Measurements from ENCODE around the gene LMF1. TPM values are rescaled to one million over a fixed set of nuclear protein-coding genes. Genes with fewer than 3 reads are reported as not detected.

Gene LMF1
- total and polyA plus RNA-seq, 2 of the 8 experiments (the other 6 are each of a cell fraction or from before 2014, with no cell fraction given) = 3.5 to 9.1 TPM

- Histone ChIP-seq H3K4me3 (ENCODE audit: extremely low read depth in 1 of 4, insufficient read depth in 2 of 4, low read depth in 3 of 4, low read length in 4 of 4) (no peak overlapping the region), H2BK20ac (ENCODE audit: low read length) (no peak overlapping the region), H2BK5ac (ENCODE audit: low read depth, low read length) (no peak overlapping the region; the same call in 1 of the 2 replicates), H2BK120ac (replicated peaks; ENCODE audit: low read depth, low read length) (no peak overlapping the region), H4K5ac (ENCODE audit: insufficient read length, low read depth, low read length) (no peak overlapping the region), H2BK15ac (ENCODE audit: low read length) (no peak overlapping the region), H2AFZ (ENCODE audit: low read length) (no peak overlapping the region), H4K8ac (ENCODE audit: extremely low read depth, insufficient read depth, low read length) (no peak overlapping the region; the same call in 1 of the 2 replicates), H3K27me3 (replicated peaks in 1 of 4; ENCODE audit: control insufficient read depth in 3 of 4, extremely low read depth in 1 of 4, insufficient read depth in 3 of 4, low read length in 3 of 4) (no peaks in the 10 kb centered on the region), H3K9ac (replicated peaks in 1 of 4; ENCODE audit: extremely low read depth in 1 of 4, low read depth in 3 of 4, low read length in 3 of 4) (no peak overlapping the region), H3K56ac (replicated peaks; ENCODE audit: insufficient read length, low read depth, low read length) (no peak overlapping the region), H3K79me2 (ENCODE audit: control insufficient read depth in 1 of 2, insufficient read depth in 2 of 2, low read length in 2 of 2) (no peaks in the 10 kb centered on the region), H3K4ac (replicated peaks; ENCODE audit: insufficient read length, low read depth, low read length) (no peak overlapping the region), H3K36me3 (ENCODE audit: control insufficient read depth in 2 of 4, insufficient read depth in 4 of 4, low read length in 3 of 4) (no peaks in the 10 kb centered on the region), H2AK5ac (ENCODE audit: low read depth, low read length) (no peak overlapping the region), H4K20me1 (replicated peaks in 1 of 2; ENCODE audit: control insufficient read depth in 1 of 2, insufficient read depth in 2 of 2, low read length in 2 of 2) (no peaks in the 10 kb centered on the region), H2BK12ac (ENCODE audit: low read depth, low read length) (no peak overlapping the region), H3K23me2 (ENCODE audit: low read depth, low read length) (no peaks in the 10 kb centered on the region), H4K91ac (replicated peaks; ENCODE audit: insufficient read length, low read length) (no peak overlapping the region), H3K79me1 (ENCODE audit: low read depth, low read length) (no peaks in the 10 kb centered on the region), H3K14ac (ENCODE audit: insufficient read length) (no peak overlapping the region), H3K9me3 (ENCODE audit: insufficient read depth in 2 of 2, low read depth in 1 of 2, low read length in 1 of 2) (peaks cover 0 to 53% of the 10 kb centered on the region in 2 experiments; a peak in 2 of 4 replicates), H3K4me1 (replicated peaks in 1 of 4; ENCODE audit: control insufficient read depth in 3 of 4, insufficient read depth in 4 of 4, low read length in 3 of 4) (no peaks in the 10 kb centered on the region), H3K4me2 (ENCODE audit: insufficient read depth in 1 of 2, low read depth in 2 of 2, low read length in 2 of 2) (no peak overlapping the region), H3K27ac (ENCODE audit: low read depth, low read length) (no peak overlapping the region), H3K18ac (ENCODE audit: extremely low read depth, low read length) (no peak overlapping the region), H3K23ac (ENCODE audit: insufficient read length) (no peak overlapping the region)
- POLR2A ChIA-PET (ENCODE audit: partially characterized antibody) = interaction anchor here (0.6 kb wide), 1 partner anchor 124 kb away, joined by 3 read pairs; no protein-coding TSS in a partner anchor
- 95% methylated on average over 20 of the region's 34 CpGs; no CpG with 5 or more reads in 1 of the 2 experiments for WGBS, 2 experiments (ENCODE audit: extremely low coverage in 1 of 2, insufficient coverage in 1 of 2, insufficient read length in 1 of 2, insufficient replicate concordance in 2 of 2, low coverage in 1 of 2, low lambda C conversion rate in 2 of 2, missing lambda C conversion rate in 1 of 2)
- DNase-seq (ENCODE audit: low read depth in 1 of 2, low spot score in 2 of 2) (no peak), FAIRE-seq (no peak)
- CTCF ChIA-PET (ENCODE audit: partially characterized antibody) = no interaction called here
- no peak for TF ChIP-seq SP4 (IDR thresholded peaks at IDR 0.05; ENCODE audit: low read length)
These were observed 103.1 kb downstream of the LMF1 start for GRCh38 chr16:867421-868385.

Measured in H1 (cell line).